Neural cell (in vitro differentiated cells): ENCODE results near the gene ANGPT4.
"Not testable (repeated sequence)": the region's sequence is repeated elsewhere in the genome, so short reads cannot be mapped to it uniquely, and the experiment has no call there.

Experiments used
- EP300 ChIP-seq: fragments of 450-650 bp; conservative IDR thresholded peaks from 2 replicates; pipeline ENCODE4 v1.6.1; 2014; ENCODE audit warnings: antibody characterized with exemption, mild to moderate bottlenecking, moderate library complexity; ENCODE audit not compliant: poor library complexity, severe bottlenecking
- TF ChIP-seq, protein P1 (sequence below): fragments of 450-650 bp; IDR thresholded peaks from 2 replicates; pipeline ENCODE4 v1.5.1; 2014; ENCODE audit warnings: antibody characterized with exemption, mild to moderate bottlenecking, moderate library complexity; ENCODE audit not compliant: poor library complexity, severe bottlenecking

DNA sequence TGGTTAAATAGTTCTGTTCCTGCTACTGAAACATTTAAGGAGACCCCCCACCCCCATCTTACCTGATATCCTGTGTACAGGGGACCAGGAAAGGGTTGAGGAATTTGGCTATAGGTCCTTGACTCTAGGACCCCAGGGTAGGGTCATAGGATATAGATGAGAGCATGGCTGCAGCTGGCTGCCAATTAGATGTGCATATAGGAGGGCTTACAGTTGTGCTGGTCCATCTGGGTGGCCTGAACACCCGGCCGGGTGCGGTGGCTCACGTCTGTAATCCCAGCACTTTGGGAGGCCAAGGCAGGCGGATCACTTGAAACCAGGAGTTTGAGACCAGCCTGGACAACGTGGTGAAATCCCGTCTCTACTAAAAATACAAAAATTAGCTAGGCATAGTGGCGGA, 67.4 kb downstream of the ANGPT4 start:
- TF ChIP-seq, protein P1, sequence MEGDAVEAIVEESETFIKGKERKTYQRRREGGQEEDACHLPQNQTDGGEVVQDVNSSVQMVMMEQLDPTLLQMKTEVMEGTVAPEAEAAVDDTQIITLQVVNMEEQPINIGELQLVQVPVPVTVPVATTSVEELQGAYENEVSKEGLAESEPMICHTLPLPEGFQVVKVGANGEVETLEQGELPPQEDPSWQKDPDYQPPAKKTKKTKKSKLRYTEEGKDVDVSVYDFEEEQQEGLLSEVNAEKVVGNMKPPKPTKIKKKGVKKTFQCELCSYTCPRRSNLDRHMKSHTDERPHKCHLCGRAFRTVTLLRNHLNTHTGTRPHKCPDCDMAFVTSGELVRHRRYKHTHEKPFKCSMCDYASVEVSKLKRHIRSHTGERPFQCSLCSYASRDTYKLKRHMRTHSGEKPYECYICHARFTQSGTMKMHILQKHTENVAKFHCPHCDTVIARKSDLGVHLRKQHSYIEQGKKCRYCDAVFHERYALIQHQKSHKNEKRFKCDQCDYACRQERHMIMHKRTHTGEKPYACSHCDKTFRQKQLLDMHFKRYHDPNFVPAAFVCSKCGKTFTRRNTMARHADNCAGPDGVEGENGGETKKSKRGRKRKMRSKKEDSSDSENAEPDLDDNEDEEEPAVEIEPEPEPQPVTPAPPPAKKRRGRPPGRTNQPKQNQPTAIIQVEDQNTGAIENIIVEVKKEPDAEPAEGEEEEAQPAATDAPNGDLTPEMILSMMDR, result not testable (repeated sequence)
- TF ChIP-seq EP300, result not testable (repeated sequence)
